HG02571 (cell line): ENCODE data around the gene MXRA7.
"Not testable (repeated sequence)": the region's sequence is repeated elsewhere in the genome, so short reads cannot be mapped to it uniquely, and the experiment has no call there.

Experiments used
- ATAC-seq: cut with Tn5 transposase; IDR thresholded peaks from one replicate; pipeline ENCODE4 v1.9.1; 2021; ENCODE audit warnings: mild to moderate bottlenecking, moderate library complexity; ENCODE audit not compliant: unreplicated experiment

MXRA7 gene

GRCh38 chr17:76646712-76647111 is 64.1 kb downstream of the MXRA7 start:
- no peak for ATAC-seq

- ATAC-seq, result no peak
These were observed 65.3 kb downstream of the MXRA7 start for GRCh38 chr17:76645481-76645880.

GRCh38 chr17:76644995-76645394 is 65.8 kb downstream of the MXRA7 start:
- no peak for ATAC-seq

GRCh38 chr17:76643553-76644148 is 67.1 kb downstream of the MXRA7 start, which contains the start of gene ST6GALNAC1:
TSS of gene ST6GALNAC1 (minus strand) at chr17:76643757. CDS start at chr17:76643638, 119 bp downstream.
- ATAC-seq, result no peak

GRCh38 chr17:76642994-76643393 is 67.8 kb downstream of the MXRA7 start:
- no peak for ATAC-seq

- no peak for ATAC-seq
These were observed 68.7 kb downstream of the MXRA7 start for GRCh38 chr17:76642032-76642561.

- ATAC-seq, result no peak
These were observed 69.3 kb downstream of the MXRA7 start for GRCh38 chr17:76641501-76641900.

- no peak for ATAC-seq
These were observed 70.0 kb downstream of the MXRA7 start for GRCh38 chr17:76640550-76641380.

- no peak for ATAC-seq
These were observed 72.5 kb downstream of the MXRA7 start for GRCh38 chr17:76638263-76638662.

GRCh38 chr17:76636486-76637206 is 74.1 kb downstream of the MXRA7 start:
- not testable (repeated sequence) for ATAC-seq

- ATAC-seq, result no peak
These were observed 75.0 kb downstream of the MXRA7 start for GRCh38 chr17:76635659-76636360.

GRCh38 chr17:76635039-76635438 is 75.7 kb downstream of the MXRA7 start:
- ATAC-seq, result no peak

GRCh38 chr17:76633628-76634328 is 77.0 kb downstream of the MXRA7 start:
- ATAC-seq, result no peak

GRCh38 chr17:76631821-76632565 is 78.8 kb downstream of the MXRA7 start:
- no peak for ATAC-seq

GRCh38 chr17:76630151-76630550 is 80.6 kb downstream of the MXRA7 start:
- ATAC-seq, result no peak
